HG02610 (cell line): Measurements from ENCODE around the gene HLA-DRA.
A peak's percentile ranks its signal among the peaks of the same experiment; 100 is the strongest.
"Not testable (repeated sequence)": the region's sequence is repeated elsewhere in the genome, so short reads cannot be mapped to it uniquely, and the experiment has no call there.

ENCODE experiments used
- ATAC-seq: cut with Tn5 transposase; IDR thresholded peaks from one replicate; pipeline ENCODE4 v1.9.1; 2021; ENCODE audit warnings: mild to moderate bottlenecking, moderate library complexity; ENCODE audit not compliant: unreplicated experiment

HLA-DRA gene

GRCh38 chr6:32430179-32430578 lies 9.5 kb upstream of the HLA-DRA start:
- ATAC-seq, result no peak

- ATAC-seq, result no peak
Observed at GRCh38 chr6:32431142-32431541, 8.5 kb upstream of the HLA-DRA start.

GRCh38 chr6:32432050-32432450 lies 7.6 kb upstream of the HLA-DRA start:
- no peak for ATAC-seq

GRCh38 chr6:32433950-32434349 lies 5.7 kb upstream of the HLA-DRA start:
- not testable (repeated sequence) for ATAC-seq

GRCh38 chr6:32436186-32436585 lies 3.5 kb upstream of the HLA-DRA start:
- no peak for ATAC-seq

GRCh38 chr6:32436995-32437836 lies 2.5 kb upstream of the HLA-DRA start:
- ATAC-seq, result peak; percentile 77

- no peak for ATAC-seq
Observed at GRCh38 chr6:32439139-32439538, 548 bp upstream of the HLA-DRA start.

- ATAC-seq, result no peak
Observed at GRCh38 chr6:32442243-32442667, 2.6 kb downstream of the HLA-DRA start.

GRCh38 chr6:32442977-32443552 lies 3.4 kb downstream of the HLA-DRA start:
- no peak for ATAC-seq

- ATAC-seq, result no peak
Observed at GRCh38 chr6:32444433-32444832, 4.7 kb downstream of the HLA-DRA start.

- no peak for ATAC-seq
Observed at GRCh38 chr6:32445321-32445854, 5.7 kb downstream of the HLA-DRA start.

- no peak for ATAC-seq
Observed at GRCh38 chr6:32447932-32448331, 8.2 kb downstream of the HLA-DRA start.

GRCh38 chr6:32449088-32449736 lies 9.5 kb downstream of the HLA-DRA start:
- ATAC-seq, result no peak

GRCh38 chr6:32457054-32457453 lies 17.4 kb downstream of the HLA-DRA start:
- ATAC-seq, result no peak

GRCh38 chr6:32459781-32460424 lies 20.2 kb downstream of the HLA-DRA start:
- no peak for ATAC-seq

- ATAC-seq, result no peak
Observed at GRCh38 chr6:32460528-32460927, 20.8 kb downstream of the HLA-DRA start.

GRCh38 chr6:32461493-32461892 lies 21.8 kb downstream of the HLA-DRA start:
- no peak for ATAC-seq

GRCh38 chr6:32462609-32463008 lies 22.9 kb downstream of the HLA-DRA start:
- peak; percentile 87 for ATAC-seq

- not testable (repeated sequence) for ATAC-seq
Observed at GRCh38 chr6:32467743-32468503, 28.2 kb downstream of the HLA-DRA start.

- ATAC-seq, result no peak
Observed at GRCh38 chr6:32472781-32473375, 33.2 kb downstream of the HLA-DRA start.
